ENCODE measurements around the gene ST3GAL3.

Gene ST3GAL3

DNA sequence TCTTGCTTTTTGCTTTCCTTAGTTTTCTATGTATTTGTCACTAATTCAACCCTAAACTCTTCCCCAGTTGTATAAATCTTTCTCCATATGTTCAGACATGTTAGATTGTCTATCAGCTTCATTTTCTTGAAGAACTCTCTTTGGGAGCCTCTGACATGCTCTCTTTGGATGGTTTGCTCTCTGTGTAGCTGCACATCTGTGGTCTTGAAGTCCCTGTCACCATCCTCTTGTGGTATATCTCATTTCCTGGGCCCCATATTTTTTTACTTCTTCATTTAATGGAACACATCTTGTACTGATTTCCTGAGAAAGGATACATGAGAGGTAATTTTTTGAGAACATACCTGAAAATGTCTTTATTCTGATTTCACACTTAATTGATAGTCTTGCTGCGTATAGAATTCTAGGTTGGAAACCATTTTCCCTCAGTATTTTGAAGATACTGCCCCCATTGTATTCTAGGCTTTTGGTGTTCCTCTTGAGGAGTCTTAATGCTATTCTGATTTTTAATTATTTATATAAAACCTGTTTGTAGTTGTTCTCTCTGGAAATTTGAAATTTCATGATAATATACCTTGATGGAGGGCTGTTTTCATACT, 72.6 kb downstream of the ST3GAL3 start:
- H3K9me3 ChIP-seq (ENCODE audit: control insufficient read depth, low read length), result no peaks in the 10 kb centered on the region
- H3K4me3 ChIP-seq (ENCODE audit: insufficient read depth, low read depth, low read length, poor library complexity, severe bottlenecking), result no peak overlapping the region
- no peaks in the 10 kb centered on the region for H3K4me1 ChIP-seq (ENCODE audit: control insufficient read depth, insufficient read depth, low read length, poor library complexity, severe bottlenecking)
- H3K27ac ChIP-seq (ENCODE audit: insufficient read depth, low read length, poor library complexity, severe bottlenecking), result no peak overlapping the region
- H3K27me3 ChIP-seq (replicated peaks; ENCODE audit: control insufficient read depth, insufficient read depth, low read length, poor library complexity, severe bottlenecking), result no peaks in the 10 kb centered on the region
- DNase-seq, result no peak
- H3K36me3 ChIP-seq (ENCODE audit: control insufficient read depth, insufficient read depth, low read length), result no peaks in the 10 kb centered on the region

DNA sequence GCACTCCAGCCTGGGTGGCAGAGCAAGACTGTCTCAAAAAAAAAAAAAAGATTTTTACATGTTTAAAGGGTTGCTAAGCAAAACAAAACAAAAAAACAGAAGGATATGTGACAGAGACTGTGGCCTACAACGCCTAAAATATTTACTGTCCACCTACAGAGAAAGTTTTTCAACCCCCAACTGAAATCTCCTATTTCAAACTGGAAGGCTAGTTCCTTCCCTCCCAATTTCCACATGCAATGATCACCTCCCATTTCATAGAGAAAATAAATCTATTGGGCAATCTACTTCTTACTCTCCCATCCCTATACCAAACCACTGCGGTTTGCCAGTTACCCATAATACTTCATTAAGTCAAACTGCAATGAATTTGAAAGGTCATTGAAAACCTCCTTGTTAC, 74.2 kb downstream of the ST3GAL3 start:
- DNase-seq, result no peak
- Histone ChIP-seq H3K27ac (ENCODE audit: insufficient read depth, low read length, poor library complexity, severe bottlenecking) (no peak overlapping the region), H3K4me1 (ENCODE audit: control insufficient read depth, insufficient read depth, low read length, poor library complexity, severe bottlenecking) (no peaks in the 10 kb centered on the region), H3K4me3 (ENCODE audit: insufficient read depth, low read depth, low read length, poor library complexity, severe bottlenecking) (no peak overlapping the region), H3K36me3 (ENCODE audit: control insufficient read depth, insufficient read depth, low read length) (no peaks in the 10 kb centered on the region), H3K9me3 (ENCODE audit: control insufficient read depth, low read length) (no peaks in the 10 kb centered on the region), H3K27me3 (replicated peaks; ENCODE audit: control insufficient read depth, insufficient read depth, low read length, poor library complexity, severe bottlenecking) (no peaks in the 10 kb centered on the region)

GRCh38 chr1:43783096-43783670, 75.8 kb downstream of the ST3GAL3 start:
- Histone ChIP-seq H3K9me3 (ENCODE audit: control insufficient read depth, low read length) (no peaks in the 10 kb centered on the region), H3K36me3 (ENCODE audit: control insufficient read depth, insufficient read depth, low read length) (no peaks in the 10 kb centered on the region), H3K27me3 (replicated peaks; ENCODE audit: control insufficient read depth, insufficient read depth, low read length, poor library complexity, severe bottlenecking) (no peaks in the 10 kb centered on the region), H3K4me3 (ENCODE audit: insufficient read depth, low read depth, low read length, poor library complexity, severe bottlenecking) (no peak overlapping the region), H3K27ac (ENCODE audit: insufficient read depth, low read length, poor library complexity, severe bottlenecking) (no peak overlapping the region), H3K4me1 (ENCODE audit: control insufficient read depth, insufficient read depth, low read length, poor library complexity, severe bottlenecking) (no peaks in the 10 kb centered on the region)
- no peak for DNase-seq

DNA sequence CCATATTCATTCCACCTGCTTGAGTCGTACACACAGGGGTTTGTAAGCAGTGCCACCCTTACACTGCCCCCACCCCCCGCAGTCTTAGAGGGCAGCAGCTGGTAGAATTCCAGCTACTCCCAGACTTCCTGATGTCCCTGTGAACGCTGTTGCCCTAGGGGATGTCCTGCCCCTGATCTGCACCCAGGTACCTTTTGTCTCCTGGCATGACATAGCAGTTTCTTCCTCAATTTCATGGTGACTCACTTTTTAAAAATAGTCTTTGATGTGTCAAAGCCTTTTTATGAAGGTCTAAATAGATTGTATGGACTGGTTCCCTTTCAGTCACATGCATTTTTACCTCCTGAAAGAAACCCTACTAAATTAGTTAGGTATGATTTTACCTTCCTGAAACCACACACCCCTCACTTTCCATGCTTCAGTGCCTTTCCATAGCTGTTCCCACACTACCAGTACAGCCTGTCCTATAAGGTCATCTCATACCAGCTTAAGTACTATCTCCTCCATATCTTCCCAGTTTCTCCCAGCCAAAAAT, 76.4 kb downstream of the ST3GAL3 start:
- Histone ChIP-seq H3K9me3 (ENCODE audit: control insufficient read depth, low read length) (no peaks in the 10 kb centered on the region), H3K27me3 (replicated peaks; ENCODE audit: control insufficient read depth, insufficient read depth, low read length, poor library complexity, severe bottlenecking) (no peaks in the 10 kb centered on the region), H3K4me1 (ENCODE audit: control insufficient read depth, insufficient read depth, low read length, poor library complexity, severe bottlenecking) (no peaks in the 10 kb centered on the region), H3K36me3 (ENCODE audit: control insufficient read depth, insufficient read depth, low read length) (no peaks in the 10 kb centered on the region), H3K27ac (ENCODE audit: insufficient read depth, low read length, poor library complexity, severe bottlenecking) (no peak overlapping the region), H3K4me3 (ENCODE audit: insufficient read depth, low read depth, low read length, poor library complexity, severe bottlenecking) (no peak overlapping the region)
- no peak for DNase-seq

DNA sequence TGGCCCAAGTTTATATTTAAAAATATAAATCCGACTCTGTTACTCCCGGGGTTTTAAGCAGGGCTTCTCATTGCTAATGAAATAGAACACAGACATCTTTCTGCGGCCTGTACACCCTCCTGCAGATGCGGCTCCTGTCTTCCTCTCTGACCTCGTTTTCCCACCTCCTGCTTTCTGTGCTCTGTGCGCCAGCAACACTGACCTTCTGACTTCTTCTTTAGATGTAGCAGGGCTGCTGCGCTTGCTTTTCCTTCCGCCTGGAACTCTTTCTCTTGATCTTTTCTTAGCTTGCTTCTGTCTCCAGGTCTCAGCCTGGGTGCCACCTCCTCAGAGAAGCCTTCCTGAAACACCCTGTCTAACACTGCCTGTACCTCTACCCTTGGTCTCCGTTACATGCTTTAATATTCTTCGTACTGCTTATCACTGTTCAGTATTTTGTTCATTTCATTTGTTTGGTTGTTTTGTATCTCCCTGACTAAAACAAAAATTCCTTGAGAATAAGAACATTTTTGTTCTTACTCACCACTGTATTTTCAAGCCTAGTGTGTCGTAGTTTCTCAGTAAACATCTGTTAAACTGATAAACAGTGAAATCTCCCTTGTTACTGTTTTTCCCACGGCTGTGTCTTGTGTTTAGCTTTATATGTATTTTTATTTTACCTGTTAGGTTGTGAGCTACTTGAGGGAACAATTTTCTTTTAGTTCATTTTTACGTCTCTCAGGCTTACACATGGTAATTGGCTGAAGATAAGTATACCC, 79.0 kb downstream of the ST3GAL3 start:
- H3K4me3 ChIP-seq (ENCODE audit: insufficient read depth, low read depth, low read length, poor library complexity, severe bottlenecking), result no peak overlapping the region
- no peaks in the 10 kb centered on the region for H3K27me3 ChIP-seq (replicated peaks; ENCODE audit: control insufficient read depth, insufficient read depth, low read length, poor library complexity, severe bottlenecking)
- no peak for DNase-seq
- H3K9me3 ChIP-seq (ENCODE audit: control insufficient read depth, low read length), result no peaks in the 10 kb centered on the region
- H3K4me1 ChIP-seq (ENCODE audit: control insufficient read depth, insufficient read depth, low read length, poor library complexity, severe bottlenecking), result no peaks in the 10 kb centered on the region
- H3K27ac ChIP-seq (ENCODE audit: insufficient read depth, low read length, poor library complexity, severe bottlenecking), result no peak overlapping the region
- no peaks in the 10 kb centered on the region for H3K36me3 ChIP-seq (ENCODE audit: control insufficient read depth, insufficient read depth, low read length)

GRCh38 chr1:43786960-43787359, 79.6 kb downstream of the ST3GAL3 start:
- H3K9me3 ChIP-seq (ENCODE audit: control insufficient read depth, low read length), result no peaks in the 10 kb centered on the region
- no peaks in the 10 kb centered on the region for H3K36me3 ChIP-seq (ENCODE audit: control insufficient read depth, insufficient read depth, low read length)
- no peaks in the 10 kb centered on the region for H3K4me1 ChIP-seq (ENCODE audit: control insufficient read depth, insufficient read depth, low read length, poor library complexity, severe bottlenecking)
- no peak for DNase-seq
- H3K27me3 ChIP-seq (replicated peaks; ENCODE audit: control insufficient read depth, insufficient read depth, low read length, poor library complexity, severe bottlenecking), result no peaks in the 10 kb centered on the region
- H3K27ac ChIP-seq (ENCODE audit: insufficient read depth, low read length, poor library complexity, severe bottlenecking), result no peak overlapping the region
- H3K4me3 ChIP-seq (ENCODE audit: insufficient read depth, low read depth, low read length, poor library complexity, severe bottlenecking), result no peak overlapping the region

- Histone ChIP-seq H3K36me3 (ENCODE audit: control insufficient read depth, insufficient read depth, low read length) (peaks cover 4% of the 10 kb centered on the region), H3K4me3 (ENCODE audit: insufficient read depth, low read depth, low read length, poor library complexity, severe bottlenecking) (no peak overlapping the region), H3K27me3 (replicated peaks; ENCODE audit: control insufficient read depth, insufficient read depth, low read length, poor library complexity, severe bottlenecking) (no peaks in the 10 kb centered on the region), H3K4me1 (ENCODE audit: control insufficient read depth, insufficient read depth, low read length, poor library complexity, severe bottlenecking) (no peaks in the 10 kb centered on the region), H3K9me3 (ENCODE audit: control insufficient read depth, low read length) (no peaks in the 10 kb centered on the region), H3K27ac (ENCODE audit: insufficient read depth, low read length, poor library complexity, severe bottlenecking) (no peak overlapping the region)
- no peak for DNase-seq
Measured at GRCh38 chr1:43789604-43790550, 82.5 kb downstream of the ST3GAL3 start.

- Histone ChIP-seq H3K4me3 (ENCODE audit: insufficient read depth, low read depth, low read length, poor library complexity, severe bottlenecking) (no peak overlapping the region), H3K36me3 (ENCODE audit: control insufficient read depth, insufficient read depth, low read length) (peaks cover 4% of the 10 kb centered on the region), H3K4me1 (ENCODE audit: control insufficient read depth, insufficient read depth, low read length, poor library complexity, severe bottlenecking) (no peaks in the 10 kb centered on the region), H3K27me3 (replicated peaks; ENCODE audit: control insufficient read depth, insufficient read depth, low read length, poor library complexity, severe bottlenecking) (no peaks in the 10 kb centered on the region), H3K9me3 (ENCODE audit: control insufficient read depth, low read length) (no peaks in the 10 kb centered on the region), H3K27ac (ENCODE audit: insufficient read depth, low read length, poor library complexity, severe bottlenecking) (no peak overlapping the region)
- no peak for DNase-seq
Measured at GRCh38 chr1:43791243-43791642, 83.9 kb downstream of the ST3GAL3 start.

GRCh38 chr1:43796111-43796581, 88.8 kb downstream of the ST3GAL3 start:
- Histone ChIP-seq H3K27me3 (replicated peaks; ENCODE audit: control insufficient read depth, insufficient read depth, low read length, poor library complexity, severe bottlenecking) (no peaks in the 10 kb centered on the region), H3K4me3 (ENCODE audit: insufficient read depth, low read depth, low read length, poor library complexity, severe bottlenecking) (no peak overlapping the region), H3K4me1 (ENCODE audit: control insufficient read depth, insufficient read depth, low read length, poor library complexity, severe bottlenecking) (no peaks in the 10 kb centered on the region), H3K27ac (ENCODE audit: insufficient read depth, low read length, poor library complexity, severe bottlenecking) (no peak overlapping the region), H3K9me3 (ENCODE audit: control insufficient read depth, low read length) (no peaks in the 10 kb centered on the region), H3K36me3 (ENCODE audit: control insufficient read depth, insufficient read depth, low read length) (peaks cover 4% of the 10 kb centered on the region)
- no peak for DNase-seq

Measured in effector memory CD4-positive, alpha-beta T cell (primary cell).